GM21360 (cell line): ENCODE results near the gene ITPR3.

Experiments
- ATAC-seq: cut with Tn5 transposase; IDR thresholded peaks from one replicate; pipeline ENCODE4 v1.9.1; 2021; ENCODE audit warnings: mild to moderate bottlenecking, moderate library complexity; ENCODE audit not compliant: unreplicated experiment

ITPR3 gene

GRCh38 chr6:33664506-33665057, 43.5 kb downstream of the ITPR3 start:
- no peak for ATAC-seq

- ATAC-seq: no peak
Observed at GRCh38 chr6:33665957-33666356, 44.8 kb downstream of the ITPR3 start.

- no peak for ATAC-seq
Observed at GRCh38 chr6:33667072-33667471, 46.0 kb downstream of the ITPR3 start.

GRCh38 chr6:33667776-33668175, 46.7 kb downstream of the ITPR3 start:
- ATAC-seq: no peak

- no peak for ATAC-seq
Observed at GRCh38 chr6:33668328-33668727, 47.2 kb downstream of the ITPR3 start.

- ATAC-seq: no peak
Observed at GRCh38 chr6:33668914-33669313, 47.8 kb downstream of the ITPR3 start.

- no peak for ATAC-seq
Observed at GRCh38 chr6:33670086-33670660, 49.1 kb downstream of the ITPR3 start.

- ATAC-seq: no peak
Observed at GRCh38 chr6:33670971-33671743, 50.0 kb downstream of the ITPR3 start.

GRCh38 chr6:33671744-33672072, 50.6 kb downstream of the ITPR3 start:
- no peak for ATAC-seq

- no peak for ATAC-seq
Observed at GRCh38 chr6:33672808-33673207, 51.7 kb downstream of the ITPR3 start.

GRCh38 chr6:33673851-33674250, 52.7 kb downstream of the ITPR3 start:
- no peak for ATAC-seq

GRCh38 chr6:33675968-33676367, 54.8 kb downstream of the ITPR3 start:
- ATAC-seq: no peak

- ATAC-seq: no peak
Observed at GRCh38 chr6:33676416-33677142, 55.5 kb downstream of the ITPR3 start.

GRCh38 chr6:33677143-33677660, 56.1 kb downstream of the ITPR3 start:
- ATAC-seq: no peak

GRCh38 chr6:33677689-33678088, 56.6 kb downstream of the ITPR3 start:
- no peak for ATAC-seq

- ATAC-seq: no peak
Observed at GRCh38 chr6:33678233-33678931, 57.3 kb downstream of the ITPR3 start.

GRCh38 chr6:33678932-33679490, 57.9 kb downstream of the ITPR3 start:
- ATAC-seq: no peak

GRCh38 chr6:33679761-33680160, 58.6 kb downstream of the ITPR3 start:
- ATAC-seq: no peak

- no peak for ATAC-seq
Observed at GRCh38 chr6:33682341-33682740, 61.2 kb downstream of the ITPR3 start.

GRCh38 chr6:33683051-33683571, 62.0 kb downstream of the ITPR3 start:
- no peak for ATAC-seq
